SJCRH30 (cell line): ENCODE measurements around the gene ENTPD1. TPM values are rescaled to one million over a fixed set of nuclear protein-coding genes. Genes with fewer than 3 reads are reported as not detected.
A peak's percentile ranks its signal among the peaks of the same experiment; 100 is the strongest.
"Not testable (repeated sequence)": the region's sequence is repeated elsewhere in the genome, so short reads cannot be mapped to it uniquely, and the experiment has no call there.

Experiments
- DNase-seq, 2 experiments: peaks; one replicate each; pipeline ENCODE4 v3.0.0-alpha.2; 2015 to 2020
- H3K27ac ChIP-seq: fragments of 250-450 bp; sonication (Bioruptor Pico); 2 replicates; pipeline ENCODE4 v1.5.1; 2020; ENCODE audit warnings: mild to moderate bottlenecking, moderate library complexity
- H3K27me3 ChIP-seq: fragments of 250-450 bp; sonication (Bioruptor Pico); 2 replicates; pipeline ENCODE4 v1.5.1; 2020; ENCODE audit warnings: mild to moderate bottlenecking, moderate library complexity
- H3K36me3 ChIP-seq: fragments of 250-450 bp; sonication (Bioruptor Pico); 2 replicates; pipeline ENCODE4 v1.5.1; 2020; ENCODE audit warnings: mild to moderate bottlenecking, moderate library complexity
- H3K4me1 ChIP-seq: fragments of 250-450 bp; sonication (Bioruptor Pico); 2 replicates; pipeline ENCODE4 v1.5.1; 2020; ENCODE audit warnings: mild to moderate bottlenecking, moderate library complexity
- H3K4me3 ChIP-seq: fragments of 250-450 bp; sonication (Bioruptor Pico); 2 replicates; pipeline ENCODE4 v1.5.1; 2020; ENCODE audit warnings: mild to moderate bottlenecking, moderate library complexity
- H3K9me3 ChIP-seq: fragments of 250-450 bp; sonication (Bioruptor Pico); replicated peaks from 2 replicates; pipeline ENCODE4 v1.5.1; 2020; ENCODE audit warnings: mild to moderate bottlenecking, moderate library complexity
- total RNA-seq: library from RNA; depleted of rRNA; stranded (reverse); fragments of >200 nt; shearing (Covaris generic); gene quantifications from 2 replicates; pipeline ENCODE4 v1.2.3, GENCODE V29; 2014

Gene ENTPD1
- total RNA-seq, 1 experiment from 2014 or later, result 0.30 TPM

DNA sequence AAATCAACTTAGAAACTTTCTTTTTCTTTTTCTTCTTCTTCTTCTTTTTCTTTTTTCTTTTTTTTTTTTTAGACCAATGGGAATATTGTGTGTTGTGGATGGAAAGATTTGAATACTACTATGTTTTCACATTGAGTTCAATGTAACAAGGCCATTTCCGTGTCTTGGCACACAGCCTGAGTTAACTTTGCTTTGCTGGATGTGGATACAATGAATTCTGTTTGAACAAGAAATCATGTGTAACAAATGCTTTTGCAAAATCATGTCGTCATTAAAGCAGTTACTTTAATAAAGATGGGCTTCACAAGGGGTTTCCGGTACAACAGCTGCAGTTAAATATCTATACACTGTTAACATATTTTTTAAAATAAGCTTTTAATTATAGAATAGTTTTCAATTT lies 13.5 kb upstream of the ENTPD1 start:
- Histone ChIP-seq H3K36me3 (no peaks in the 10 kb centered on the region), H3K4me3 (no peak overlapping the region), H3K9me3 (no peaks in the 10 kb centered on the region), H3K27me3 (no peaks in the 10 kb centered on the region), H3K4me1 (no peaks in the 10 kb centered on the region), H3K27ac (no peak overlapping the region)
- DNase-seq, result peak in 1 of 2 experiments; percentile 29

DNA sequence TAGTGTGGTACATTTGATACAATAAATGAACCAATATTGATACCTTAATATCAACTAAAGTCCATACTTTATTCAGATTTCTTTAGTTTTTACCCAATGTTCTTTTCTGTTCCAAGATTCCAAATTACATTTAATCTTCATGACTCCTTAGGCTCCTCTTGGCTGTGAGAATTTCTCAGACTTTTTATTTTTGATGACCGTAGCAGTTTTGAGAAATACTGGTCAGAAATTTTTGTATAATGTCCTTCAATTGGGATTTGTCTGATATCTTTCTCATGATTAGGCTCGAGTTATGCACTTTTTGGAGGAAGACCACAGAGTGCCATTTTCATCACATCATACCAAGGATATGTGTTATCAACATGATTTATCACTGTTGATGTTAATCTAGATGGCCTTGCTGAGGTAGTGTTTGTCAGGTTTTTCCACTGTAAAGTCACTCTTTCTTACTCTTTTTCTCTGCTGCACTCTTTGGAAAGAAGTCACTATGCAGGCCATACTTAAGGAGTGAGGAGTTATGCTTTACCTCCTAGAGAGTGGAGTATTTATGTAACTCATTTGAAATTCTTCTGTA lies 12.9 kb upstream of the ENTPD1 start:
- H3K27ac ChIP-seq, result no peak overlapping the region
- no peak overlapping the region for H3K4me3 ChIP-seq
- H3K9me3 ChIP-seq, result no peaks in the 10 kb centered on the region
- no peaks in the 10 kb centered on the region for H3K36me3 ChIP-seq
- H3K4me1 ChIP-seq, result no peaks in the 10 kb centered on the region
- no peaks in the 10 kb centered on the region for H3K27me3 ChIP-seq
- DNase-seq, result no peak

DNA sequence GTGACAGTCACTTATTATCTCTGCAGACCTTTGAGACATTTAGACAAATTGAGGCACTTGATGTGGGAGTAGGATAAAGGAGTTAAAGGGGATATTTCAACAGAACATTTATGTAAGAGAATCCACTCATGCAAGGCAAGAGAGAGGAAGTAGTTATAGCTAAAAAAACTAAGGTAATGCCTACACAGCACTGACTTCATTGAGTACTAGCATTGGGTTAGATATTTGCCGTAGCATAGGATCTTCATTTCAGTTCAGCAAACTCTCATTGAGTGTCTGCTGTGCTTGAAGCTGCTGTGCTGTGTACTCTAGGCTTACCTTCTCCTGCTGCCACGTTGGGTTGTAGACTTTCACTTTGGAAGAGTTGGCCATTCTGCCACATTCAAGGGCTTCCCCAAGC lies 10.5 kb upstream of the ENTPD1 start:
- no peaks in the 10 kb centered on the region for H3K27me3 ChIP-seq
- H3K27ac ChIP-seq, result no peak overlapping the region
- H3K9me3 ChIP-seq, result no peaks in the 10 kb centered on the region
- no peak overlapping the region for H3K4me3 ChIP-seq
- H3K36me3 ChIP-seq, result no peaks in the 10 kb centered on the region
- DNase-seq, result no peak
- H3K4me1 ChIP-seq, result no peaks in the 10 kb centered on the region

DNA sequence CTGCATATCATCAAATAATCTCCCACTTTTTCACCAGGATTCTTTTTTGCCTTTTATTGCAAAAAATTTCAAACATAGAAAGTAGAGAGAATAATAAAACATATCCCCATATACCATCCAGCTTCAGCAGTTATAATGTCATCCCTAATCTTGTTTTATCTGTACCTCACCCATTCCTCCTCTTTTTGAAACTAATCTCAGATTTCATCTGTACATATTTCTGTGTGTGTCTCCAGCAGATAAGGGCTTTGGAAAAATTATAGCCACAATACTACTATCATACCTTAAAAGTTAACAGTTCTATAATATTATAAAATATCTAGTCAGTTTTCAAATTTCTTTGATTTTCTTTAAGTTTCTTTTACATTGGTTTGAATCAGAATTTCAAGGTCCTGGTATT lies 7.6 kb upstream of the ENTPD1 start:
- Histone ChIP-seq H3K4me3 (no peak overlapping the region), H3K4me1 (no peaks in the 10 kb centered on the region), H3K27me3 (no peaks in the 10 kb centered on the region), H3K9me3 (no peaks in the 10 kb centered on the region), H3K36me3 (no peaks in the 10 kb centered on the region), H3K27ac (no peak overlapping the region)
- DNase-seq, result no peak

DNA sequence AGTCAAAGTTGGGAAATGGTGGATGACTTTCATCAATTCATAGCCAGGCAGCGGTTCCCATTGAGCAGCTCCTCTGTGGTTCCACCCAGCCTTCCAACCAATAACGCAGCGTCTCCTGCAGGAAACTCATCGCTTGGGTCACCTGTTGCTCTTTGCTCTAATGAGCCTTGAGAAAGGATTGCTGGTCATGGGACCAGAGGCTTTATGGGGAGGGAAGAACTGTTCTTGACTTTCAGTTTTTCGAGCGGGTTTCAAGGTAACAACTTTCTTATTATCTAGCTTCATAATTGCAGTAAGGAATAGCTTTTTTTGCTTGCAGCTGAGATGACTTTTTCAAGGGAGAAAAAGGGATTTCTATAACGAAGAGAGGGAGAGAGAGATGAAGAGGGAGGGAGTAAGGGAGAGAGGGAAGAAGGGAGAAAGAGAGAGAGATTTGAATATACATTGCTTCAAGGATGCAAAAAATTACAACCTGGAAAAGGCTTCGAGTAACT lies 405 bp upstream of the ENTPD1 start:
- no peak overlapping the region for H3K4me3 ChIP-seq
- DNase-seq, result no peak
- H3K4me1 ChIP-seq, result no peaks in the 10 kb centered on the region
- H3K27ac ChIP-seq, result no peak overlapping the region
- no peaks in the 10 kb centered on the region for H3K36me3 ChIP-seq
- H3K27me3 ChIP-seq, result no peaks in the 10 kb centered on the region
- H3K9me3 ChIP-seq, result no peaks in the 10 kb centered on the region

- H3K27me3 ChIP-seq, result no peaks in the 10 kb centered on the region
- no peak overlapping the region for H3K4me3 ChIP-seq
- no peak overlapping the region for H3K27ac ChIP-seq
- H3K36me3 ChIP-seq, result no peaks in the 10 kb centered on the region
- DNase-seq, result no peak
- no peaks in the 10 kb centered on the region for H3K9me3 ChIP-seq
- H3K4me1 ChIP-seq, result no peaks in the 10 kb centered on the region
These were observed 1.1 kb downstream of the ENTPD1 start for GRCh38 chr10:95756809-95757684.

GRCh38 chr10:95758351-95759025 lies 2.5 kb downstream of the ENTPD1 start:
- Histone ChIP-seq H3K4me3 (no peak overlapping the region), H3K9me3 (no peaks in the 10 kb centered on the region), H3K27me3 (no peaks in the 10 kb centered on the region), H3K36me3 (no peaks in the 10 kb centered on the region), H3K27ac (no peak overlapping the region), H3K4me1 (no peaks in the 10 kb centered on the region)
- DNase-seq, result peak; percentile 2 to 3

- no peaks in the 10 kb centered on the region for H3K36me3 ChIP-seq
- H3K9me3 ChIP-seq, result no peaks in the 10 kb centered on the region
- H3K27ac ChIP-seq, result no peak overlapping the region
- no peaks in the 10 kb centered on the region for H3K27me3 ChIP-seq
- H3K4me1 ChIP-seq, result no peaks in the 10 kb centered on the region
- DNase-seq, result no peak
- no peak overlapping the region for H3K4me3 ChIP-seq
These were observed 3.4 kb downstream of the ENTPD1 start for GRCh38 chr10:95759233-95759826.

- Histone ChIP-seq H3K4me3 (no peak overlapping the region), H3K27ac (no peak overlapping the region), H3K4me1 (no peaks in the 10 kb centered on the region), H3K36me3 (no peaks in the 10 kb centered on the region), H3K27me3 (no peaks in the 10 kb centered on the region), H3K9me3 (no peaks in the 10 kb centered on the region)
- no peak for DNase-seq
These were observed 6.1 kb downstream of the ENTPD1 start for GRCh38 chr10:95761939-95762492.

DNA sequence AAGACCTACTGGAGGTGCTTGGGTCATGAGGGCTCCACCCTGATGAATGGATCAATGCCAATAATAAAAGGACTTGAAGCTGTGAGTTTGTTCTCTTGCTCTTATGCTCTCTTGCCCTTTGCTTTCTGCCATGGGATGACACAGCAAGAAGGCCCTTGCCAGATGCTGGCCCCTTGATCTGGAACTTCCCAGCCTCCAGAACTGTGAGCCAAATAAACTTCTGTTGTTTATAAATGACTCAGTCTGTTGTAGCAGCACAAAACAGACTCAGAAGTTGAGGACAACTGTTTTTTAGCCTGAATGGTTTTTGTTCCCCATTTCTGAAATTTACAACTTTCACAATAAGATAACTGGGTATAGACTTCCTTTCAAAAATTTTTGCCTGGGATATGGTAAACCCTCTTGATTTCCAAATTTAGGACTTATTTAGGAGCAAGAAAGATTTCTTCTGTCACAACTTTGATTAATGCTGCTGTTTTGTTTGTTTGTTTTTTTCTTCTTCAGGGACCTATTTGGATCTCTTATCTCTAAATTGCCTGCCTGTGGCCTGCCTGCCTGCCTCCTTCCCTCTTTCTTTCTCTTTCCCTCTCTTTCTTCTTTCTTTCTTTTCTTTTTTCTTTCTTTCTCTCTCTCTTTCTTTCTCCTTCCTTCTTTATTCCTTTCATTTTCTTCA lies 12.1 kb downstream of the ENTPD1 start:
- no peak for DNase-seq
- Histone ChIP-seq H3K9me3 (no peaks in the 10 kb centered on the region), H3K4me1 (no peaks in the 10 kb centered on the region), H3K27ac (no peak overlapping the region), H3K4me3 (no peak overlapping the region), H3K36me3 (no peaks in the 10 kb centered on the region), H3K27me3 (no peaks in the 10 kb centered on the region)

- H3K9me3 ChIP-seq, result no peaks in the 10 kb centered on the region
- H3K4me3 ChIP-seq, result no peak overlapping the region
- no peak for DNase-seq
- H3K27ac ChIP-seq, result no peak overlapping the region
- H3K4me1 ChIP-seq, result no peaks in the 10 kb centered on the region
- no peaks in the 10 kb centered on the region for H3K27me3 ChIP-seq
- no peaks in the 10 kb centered on the region for H3K36me3 ChIP-seq
These were observed 14.2 kb downstream of the ENTPD1 start for GRCh38 chr10:95770084-95770720.

DNA sequence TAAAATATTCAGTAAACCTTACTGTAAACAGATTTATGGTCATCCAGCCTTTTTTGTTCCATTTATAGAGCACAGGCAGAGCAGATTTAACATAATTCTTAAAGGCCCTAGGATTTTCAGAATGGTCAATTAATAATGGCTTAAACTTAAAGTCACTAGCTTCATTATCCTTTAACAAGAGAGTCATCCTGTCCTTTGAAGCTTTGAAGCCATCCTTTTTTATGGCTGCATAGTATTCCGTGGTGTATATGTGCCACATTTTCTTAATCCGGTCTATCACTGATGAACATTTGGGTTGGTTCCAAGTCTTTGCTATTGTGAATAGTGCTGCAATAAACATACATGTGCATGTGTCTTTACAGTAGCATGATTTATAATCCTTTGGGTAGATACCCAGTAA lies 17.5 kb downstream of the ENTPD1 start:
- not testable (repeated sequence) for H3K36me3 ChIP-seq, DNase-seq, H3K4me1 ChIP-seq, H3K27me3 ChIP-seq, H3K27ac ChIP-seq, H3K9me3 ChIP-seq, H3K4me3 ChIP-seq

GRCh38 chr10:95777638-95778037 lies 21.7 kb downstream of the ENTPD1 start:
- H3K36me3 ChIP-seq, H3K27me3 ChIP-seq, H3K4me1 ChIP-seq, H3K27ac ChIP-seq, DNase-seq, H3K9me3 ChIP-seq, H3K4me3 ChIP-seq: not testable (repeated sequence)

DNA sequence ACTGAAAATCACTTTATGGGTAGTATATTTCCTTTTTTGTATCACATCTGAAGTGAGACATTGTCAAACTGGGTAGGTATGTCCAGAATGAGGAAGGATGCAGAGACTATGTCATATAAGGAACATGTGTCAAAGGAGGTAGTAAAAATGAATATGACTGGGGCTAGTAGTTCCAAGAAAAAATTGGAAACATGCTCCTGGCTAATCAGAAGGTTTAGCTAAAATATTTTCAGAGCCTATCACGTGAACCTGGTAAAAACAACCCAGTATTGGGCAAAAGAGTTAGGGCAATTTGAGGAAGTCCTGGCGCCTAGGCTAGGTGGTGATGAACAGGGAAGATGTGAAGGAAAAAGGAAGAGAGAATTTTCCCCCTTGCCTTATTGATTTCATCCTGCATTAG lies 26.4 kb downstream of the ENTPD1 start:
- no peak for DNase-seq
- no peaks in the 10 kb centered on the region for H3K36me3 ChIP-seq
- H3K9me3 ChIP-seq, result no peaks in the 10 kb centered on the region
- H3K4me3 ChIP-seq, result no peak overlapping the region
- H3K27ac ChIP-seq, result no peak overlapping the region
- no peaks in the 10 kb centered on the region for H3K4me1 ChIP-seq
- no peaks in the 10 kb centered on the region for H3K27me3 ChIP-seq
